Neuronal stem cell (in vitro differentiated cells): ENCODE results near the gene ACP7.

Experiments used
- DNase-seq: peaks from one replicate; pipeline ENCODE4 v3.0.0-alpha.2; 2013; ENCODE audit warnings: low spot score
- H2AFZ ChIP-seq: one replicate; pipeline ENCODE4 v1.6.1; 2013; ENCODE audit warnings: mild to moderate bottlenecking, low read length, inconsistent platforms
- H2AK5ac ChIP-seq: 2 replicates; pipeline ENCODE4 v1.6.1; 2013; ENCODE audit warnings: low read depth, mild to moderate bottlenecking, inconsistent platforms, low read length, moderate library complexity, mixed read lengths
- H2BK120ac ChIP-seq: 2 replicates; pipeline ENCODE4 v1.6.1; 2013; ENCODE audit warnings: low read depth, mild to moderate bottlenecking, inconsistent platforms, low read length, moderate library complexity, mixed read lengths
- H2BK12ac ChIP-seq: one replicate; pipeline ENCODE4 v1.6.1; 2013; ENCODE audit warnings: low read length, inconsistent platforms
- H2BK15ac ChIP-seq: 2 replicates; pipeline ENCODE4 v1.6.1; 2013; ENCODE audit warnings: mild to moderate bottlenecking, low read length, inconsistent platforms, mixed read lengths
- H2BK5ac ChIP-seq: one replicate; pipeline ENCODE4 v1.6.1; 2013; ENCODE audit warnings: inconsistent platforms, mild to moderate bottlenecking, low read length, moderate library complexity
- H3K14ac ChIP-seq: one replicate; pipeline ENCODE4 v1.6.1; 2013; ENCODE audit warnings: low read length, inconsistent platforms
- H3K18ac ChIP-seq: 2 replicates; pipeline ENCODE4 v1.6.1; 2013; ENCODE audit warnings: low read length, inconsistent platforms
- H3K23ac ChIP-seq: 2 replicates; pipeline ENCODE4 v1.6.1; 2013; ENCODE audit warnings: low read depth, mild to moderate bottlenecking, mixed read lengths, low read length, inconsistent platforms; ENCODE audit not compliant: poor library complexity
- H3K27ac ChIP-seq: replicated peaks from 3 replicates; pipeline ENCODE4 v1.5.1; 2013; ENCODE audit warnings: low read length, inconsistent platforms
- H3K27me3 ChIP-seq, 3 experiments: 2 replicates each; pipeline ENCODE4 v1.6.1; 2013; ENCODE audit warnings: low read length in 3 of 3, mild to moderate bottlenecking in 2 of 3, inconsistent platforms in 1 of 3, low read depth in 1 of 3, mixed read lengths in 1 of 3, moderate library complexity in 1 of 3; ENCODE audit not compliant: control insufficient read depth in 3 of 3, insufficient read depth in 3 of 3
- H3K36me3 ChIP-seq, 2 donors: replicated peaks in 1 of 2; 2 replicates each; pipeline ENCODE4 v1.6.1; 2013; ENCODE audit warnings: low read length in 2 of 2; ENCODE audit not compliant: control insufficient read depth in 2 of 2, insufficient read depth in 2 of 2
- H3K4ac ChIP-seq: 2 replicates; pipeline ENCODE4 v1.6.1; 2013; ENCODE audit warnings: inconsistent platforms, mild to moderate bottlenecking, low read length, moderate library complexity
- H3K4me1 ChIP-seq, 2 donors: 1 replicate in 1 of 2; 2 replicates in 1 of 2; pipeline ENCODE4 v1.6.1; 2013; ENCODE audit warnings: low read length in 2 of 2, low read depth in 1 of 2; ENCODE audit not compliant: control insufficient read depth in 2 of 2, insufficient read depth in 1 of 2
- H3K4me2 ChIP-seq: one replicate; pipeline ENCODE4 v1.6.1; 2013; ENCODE audit warnings: mild to moderate bottlenecking, low read length, inconsistent platforms; ENCODE audit not compliant: insufficient read depth, poor library complexity, severe bottlenecking
- H3K4me3 ChIP-seq, 2 donors: 2 replicates each; pipeline ENCODE4 v1.5.1; 2013; ENCODE audit warnings: low read length in 2 of 2, mild to moderate bottlenecking in 2 of 2, inconsistent platforms in 1 of 2, moderate library complexity in 1 of 2
- H3K79me1 ChIP-seq: one replicate; pipeline ENCODE4 v1.6.1; 2013; ENCODE audit warnings: low read depth, mild to moderate bottlenecking, inconsistent platforms, low read length, moderate library complexity
- H3K9ac ChIP-seq: one replicate; pipeline ENCODE4 v1.6.1; 2013; ENCODE audit warnings: mild to moderate bottlenecking, low read depth, low read length, inconsistent platforms; ENCODE audit not compliant: poor library complexity
- H3K9me3 ChIP-seq, 2 donors: replicated peaks in 1 of 2; 2 replicates each; pipeline versions ENCODE3 to v1.6.1; 2013; ENCODE audit warnings: low read length in 2 of 2, mild to moderate bottlenecking in 2 of 2, inconsistent platforms in 1 of 2, low read depth in 1 of 2, mixed read lengths in 1 of 2, moderate library complexity in 1 of 2; ENCODE audit not compliant: control insufficient read depth in 2 of 2, insufficient read depth in 1 of 2
- H4K8ac ChIP-seq: one replicate; pipeline ENCODE4 v1.6.1; 2013; ENCODE audit warnings: low read depth, mild to moderate bottlenecking, inconsistent platforms, low read length, moderate library complexity
- H4K91ac ChIP-seq: one replicate; pipeline ENCODE4 v1.6.1; 2013; ENCODE audit warnings: low read length, low read depth, mild to moderate bottlenecking, inconsistent platforms; ENCODE audit not compliant: poor library complexity
- WGBS, 2 donors: extraction: QIAGEN DNeasy Blood & Tissue Kit; methylation state at CpG; one replicate each; pipeline ENCODE4 v1.1.7; 2013; ENCODE audit warnings: missing lambda C conversion rate in 2 of 2, mixed read lengths in 1 of 2; ENCODE audit not compliant: insufficient read length in 2 of 2, insufficient replicate concordance in 1 of 2; ENCODE audit errors: extremely low coverage in 2 of 2; 5-methylcytosine and 5-hydroxymethylcytosine counted together

Gene ACP7

DNA sequence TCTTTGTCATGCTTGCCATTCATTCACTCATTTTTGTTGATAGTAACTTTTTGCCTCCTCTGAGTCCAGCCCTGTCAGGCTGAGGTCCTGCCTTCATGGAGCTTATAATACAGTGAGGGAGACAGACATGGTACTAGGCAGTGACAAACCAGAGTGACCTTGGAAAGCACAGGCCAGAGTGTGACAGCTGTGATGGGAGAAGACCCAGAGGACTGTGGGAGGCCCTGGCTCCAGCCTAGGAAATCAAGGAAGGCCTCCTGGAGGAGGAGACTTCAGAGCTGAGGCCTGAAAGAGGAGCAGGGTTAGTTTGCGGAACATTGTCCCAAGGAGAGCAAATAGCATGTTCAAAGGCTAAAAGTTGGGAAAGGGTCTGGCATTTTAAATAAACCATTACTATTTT lies 61.9 kb downstream of the ACP7 start:
- Histone ChIP-seq H2AFZ (no peak overlapping the region), H2BK12ac (no peak overlapping the region), H3K18ac (no peak overlapping the region), H3K4me1 (peaks cover 16 to 19% of the 10 kb centered on the region in 2 donors), H3K23ac (no peak overlapping the region), H3K79me1 (peaks cover 11% of the 10 kb centered on the region), H3K27ac (no peak overlapping the region), H2AK5ac (no peak overlapping the region), H4K91ac (no peak overlapping the region), H2BK5ac (no peak overlapping the region), H3K9me3 (peaks cover 4 to 8% of the 10 kb centered on the region in 2 donors), H3K4me3 (no peak overlapping the region), H3K36me3 (peaks cover 3 to 6% of the 10 kb centered on the region in 2 donors), H3K4ac (no peak overlapping the region), H3K27me3 (no peaks in the 10 kb centered on the region), H4K8ac (no peak overlapping the region), H3K4me2 (no peak overlapping the region), H2BK120ac (no peak overlapping the region), H3K14ac (no peak overlapping the region), H2BK15ac (no peak overlapping the region), H3K9ac (no peak overlapping the region)
- DNase-seq, result no peak
- no CpG with 5 or more reads among the region's 1 CpG for WGBS, 2 donors

- Histone ChIP-seq H3K9me3 (peaks cover 4 to 8% of the 10 kb centered on the region in 2 donors), H2BK5ac (no peak overlapping the region), H4K91ac (no peak overlapping the region), H2BK15ac (no peak overlapping the region), H3K23ac (no peak overlapping the region), H3K4me2 (no peak overlapping the region), H2AK5ac (no peak overlapping the region), H3K36me3 (peaks cover 3 to 6% of the 10 kb centered on the region in 2 donors), H3K14ac (no peak overlapping the region), H2BK120ac (no peak overlapping the region), H3K4ac (no peak overlapping the region), H2AFZ (no peak overlapping the region), H3K9ac (no peak overlapping the region), H3K4me3 (no peak overlapping the region), H3K79me1 (peaks cover 11% of the 10 kb centered on the region), H2BK12ac (no peak overlapping the region), H3K4me1 (peaks cover 16 to 19% of the 10 kb centered on the region in 2 donors), H3K18ac (no peak overlapping the region), H3K27me3 (no peaks in the 10 kb centered on the region), H4K8ac (no peak overlapping the region), H3K27ac (no peak overlapping the region)
- no peak for DNase-seq
- WGBS, 2 donors, result no CpG with 5 or more reads among the region's 7 CpGs
Measured at GRCh38 chr19:39146686-39147450, 62.7 kb downstream of the ACP7 start.

- no peak overlapping the region for H3K9ac ChIP-seq
- H2BK5ac ChIP-seq, result no peak overlapping the region
- H3K27ac ChIP-seq, result no peak overlapping the region
- no peak overlapping the region for H4K91ac ChIP-seq
- H3K27me3 ChIP-seq, result no peaks in the 10 kb centered on the region
- peaks cover 11% of the 10 kb centered on the region for H3K79me1 ChIP-seq
- peaks cover 3 to 6% of the 10 kb centered on the region in 2 donors for H3K36me3 ChIP-seq
- H2BK12ac ChIP-seq, result no peak overlapping the region
- no peak overlapping the region for H2BK120ac ChIP-seq
- WGBS, 2 donors, result no CpG with 5 or more reads among the region's 3 CpGs
- DNase-seq, result no peak
- no peak overlapping the region for H3K4ac ChIP-seq
- no peak overlapping the region for H3K23ac ChIP-seq
- H2AFZ ChIP-seq, result no peak overlapping the region
- H3K4me1 ChIP-seq, result peaks cover 16 to 19% of the 10 kb centered on the region in 2 donors
- H2AK5ac ChIP-seq, result no peak overlapping the region
- no peak overlapping the region for H2BK15ac ChIP-seq
- H4K8ac ChIP-seq, result no peak overlapping the region
- H3K14ac ChIP-seq, result no peak overlapping the region
- no peak overlapping the region for H3K18ac ChIP-seq
- H3K4me2 ChIP-seq, result no peak overlapping the region
- H3K9me3 ChIP-seq, result peaks cover 4 to 8% of the 10 kb centered on the region in 2 donors
- no peak overlapping the region for H3K4me3 ChIP-seq
Measured at GRCh38 chr19:39147480-39147879, 63.3 kb downstream of the ACP7 start.

DNA sequence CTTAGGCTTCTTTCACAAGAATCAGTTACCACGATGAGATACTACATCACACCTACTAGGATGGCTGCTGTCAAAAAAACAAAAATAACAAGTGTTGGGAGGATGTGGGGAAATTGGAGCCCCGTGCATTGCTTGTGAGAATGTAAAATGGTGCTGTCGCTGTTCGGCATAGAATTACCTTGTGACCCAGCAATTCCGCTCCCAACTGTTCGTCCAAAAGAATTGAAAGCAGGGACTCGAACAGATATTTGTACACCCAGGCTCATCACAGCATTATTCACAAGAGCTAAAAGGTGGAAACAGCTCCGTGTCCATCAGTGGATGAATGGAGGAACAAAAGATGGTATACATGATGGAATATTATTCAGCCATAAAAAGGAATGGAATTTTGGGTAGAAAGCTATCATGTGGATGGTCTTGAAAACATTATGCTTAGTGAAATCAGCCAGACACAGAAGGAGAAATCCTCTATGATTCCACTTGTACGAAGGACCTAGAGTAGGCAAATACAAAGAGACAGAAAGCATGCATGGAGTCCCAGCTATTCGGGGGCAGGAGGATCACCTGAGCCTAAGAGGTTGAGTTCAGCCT lies 64.9 kb downstream of the ACP7 start:
- no peak overlapping the region for H2BK15ac ChIP-seq
- H3K14ac ChIP-seq, result no peak overlapping the region
- H2BK12ac ChIP-seq, result no peak overlapping the region
- H3K36me3 ChIP-seq, result peaks cover 3 to 6% of the 10 kb centered on the region in 2 donors
- H2AFZ ChIP-seq, result no peak overlapping the region
- H4K91ac ChIP-seq, result no peak overlapping the region
- no peak overlapping the region for H2AK5ac ChIP-seq
- no peak overlapping the region for H3K4me3 ChIP-seq
- WGBS, 2 donors, result no CpG with 5 or more reads among the region's 10 CpGs
- H4K8ac ChIP-seq, result no peak overlapping the region
- H2BK5ac ChIP-seq, result no peak overlapping the region
- no peak overlapping the region for H3K9ac ChIP-seq
- H3K79me1 ChIP-seq, result peaks cover 11% of the 10 kb centered on the region
- no peak overlapping the region for H3K27ac ChIP-seq
- peaks cover 4 to 8% of the 10 kb centered on the region in 2 donors for H3K9me3 ChIP-seq
- H3K27me3 ChIP-seq, result no peaks in the 10 kb centered on the region
- no peak overlapping the region for H3K23ac ChIP-seq
- no peak overlapping the region for H3K4me2 ChIP-seq
- no peak overlapping the region for H3K18ac ChIP-seq
- DNase-seq, result no peak
- peaks cover 15 to 19% of the 10 kb centered on the region in 2 donors for H3K4me1 ChIP-seq
- H3K4ac ChIP-seq, result no peak overlapping the region
- H2BK120ac ChIP-seq, result no peak overlapping the region
